ENCODE results near the gene CKB.

The CKB gene

DNA sequence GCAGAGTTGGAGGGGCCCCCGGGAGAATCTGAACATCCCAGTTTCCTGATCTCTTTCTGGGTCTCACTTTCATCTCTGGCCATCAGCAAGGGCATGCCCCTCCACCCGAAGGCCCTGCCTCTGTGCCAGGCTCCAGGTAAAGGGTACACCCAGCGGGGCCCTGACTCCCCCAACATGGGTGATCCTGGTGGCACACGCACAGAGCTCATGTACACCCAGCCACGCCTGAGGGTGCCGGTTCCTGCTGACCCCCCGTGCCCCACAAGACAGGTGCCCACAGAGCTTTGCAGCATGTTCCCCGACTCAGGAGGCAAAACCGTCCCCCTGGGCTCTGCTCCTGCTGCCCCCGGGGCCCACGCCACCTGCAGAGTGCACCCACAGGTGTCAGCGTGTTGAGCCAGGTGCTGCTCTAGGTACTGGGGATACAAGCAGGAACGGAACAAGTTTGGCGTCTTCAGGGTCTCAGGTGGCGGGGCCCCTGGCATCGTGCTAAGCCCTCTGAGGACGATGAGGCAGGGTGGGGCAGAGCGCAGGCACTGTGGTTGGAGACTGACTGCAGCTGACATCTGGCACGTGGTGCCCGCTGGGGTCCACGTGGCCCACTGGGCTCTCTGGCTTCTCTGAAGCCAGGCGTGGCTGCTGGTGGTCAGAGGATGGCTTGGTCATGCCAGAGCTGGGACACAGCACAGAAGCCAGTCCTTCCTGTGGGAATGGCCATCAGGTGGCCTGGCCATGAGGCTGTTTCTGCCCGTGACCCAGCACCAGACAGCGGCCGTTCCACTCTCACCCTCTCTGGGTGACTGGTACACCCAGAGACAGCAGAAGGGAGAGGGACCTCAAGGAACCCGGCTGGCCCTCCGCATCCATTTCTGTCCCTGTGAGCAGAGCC is 26.1 kb upstream of the CKB start:
- no peak for DNase-seq
- Histone ChIP-seq H3K4me2 (ENCODE audit: low read depth, low read length) (no peak overlapping the region), H4K20me1 (ENCODE audit: insufficient read depth, low read length) (no peaks in the 10 kb centered on the region), H3F3A (ENCODE audit: insufficient read depth, low read length) (no peaks in the 10 kb centered on the region), H3K27me3 (replicated peaks; ENCODE audit: insufficient read depth, low read length) (no peaks in the 10 kb centered on the region), H3K79me2 (ENCODE audit: low read length) (no peaks in the 10 kb centered on the region), H2AFZ (ENCODE audit: low read length) (no peak overlapping the region), H3K9me2 (replicated peaks; ENCODE audit: insufficient read depth, low read length) (no peaks in the 10 kb centered on the region), H3K9ac (ENCODE audit: low read length) (no peak overlapping the region), H3K36me3 (replicated peaks; ENCODE audit: insufficient read depth, low read length) (no peaks in the 10 kb centered on the region), H3K4me1 (ENCODE audit: low read length) (no peaks in the 10 kb centered on the region), H3K9me3 (replicated peaks; ENCODE audit: insufficient read depth, low read length) (no peaks in the 10 kb centered on the region), H3K27ac (ENCODE audit: low read length) (no peak overlapping the region), H3K4me3 (ENCODE audit: low read length) (no peak overlapping the region)
- TF ChIP-seq EZH2 (optimal IDR thresholded peaks at IDR 0.05; ENCODE audit: low read depth, low read length) (no peak), EZH2phosphoT487 (IDR thresholded peaks at IDR 0.05; ENCODE audit: low read length) (no peak)
- TF ChIP-seq, protein P1, sequence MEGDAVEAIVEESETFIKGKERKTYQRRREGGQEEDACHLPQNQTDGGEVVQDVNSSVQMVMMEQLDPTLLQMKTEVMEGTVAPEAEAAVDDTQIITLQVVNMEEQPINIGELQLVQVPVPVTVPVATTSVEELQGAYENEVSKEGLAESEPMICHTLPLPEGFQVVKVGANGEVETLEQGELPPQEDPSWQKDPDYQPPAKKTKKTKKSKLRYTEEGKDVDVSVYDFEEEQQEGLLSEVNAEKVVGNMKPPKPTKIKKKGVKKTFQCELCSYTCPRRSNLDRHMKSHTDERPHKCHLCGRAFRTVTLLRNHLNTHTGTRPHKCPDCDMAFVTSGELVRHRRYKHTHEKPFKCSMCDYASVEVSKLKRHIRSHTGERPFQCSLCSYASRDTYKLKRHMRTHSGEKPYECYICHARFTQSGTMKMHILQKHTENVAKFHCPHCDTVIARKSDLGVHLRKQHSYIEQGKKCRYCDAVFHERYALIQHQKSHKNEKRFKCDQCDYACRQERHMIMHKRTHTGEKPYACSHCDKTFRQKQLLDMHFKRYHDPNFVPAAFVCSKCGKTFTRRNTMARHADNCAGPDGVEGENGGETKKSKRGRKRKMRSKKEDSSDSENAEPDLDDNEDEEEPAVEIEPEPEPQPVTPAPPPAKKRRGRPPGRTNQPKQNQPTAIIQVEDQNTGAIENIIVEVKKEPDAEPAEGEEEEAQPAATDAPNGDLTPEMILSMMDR (IDR thresholded peaks at IDR 0.05; ENCODE audit: low read length), result no peak

DNA sequence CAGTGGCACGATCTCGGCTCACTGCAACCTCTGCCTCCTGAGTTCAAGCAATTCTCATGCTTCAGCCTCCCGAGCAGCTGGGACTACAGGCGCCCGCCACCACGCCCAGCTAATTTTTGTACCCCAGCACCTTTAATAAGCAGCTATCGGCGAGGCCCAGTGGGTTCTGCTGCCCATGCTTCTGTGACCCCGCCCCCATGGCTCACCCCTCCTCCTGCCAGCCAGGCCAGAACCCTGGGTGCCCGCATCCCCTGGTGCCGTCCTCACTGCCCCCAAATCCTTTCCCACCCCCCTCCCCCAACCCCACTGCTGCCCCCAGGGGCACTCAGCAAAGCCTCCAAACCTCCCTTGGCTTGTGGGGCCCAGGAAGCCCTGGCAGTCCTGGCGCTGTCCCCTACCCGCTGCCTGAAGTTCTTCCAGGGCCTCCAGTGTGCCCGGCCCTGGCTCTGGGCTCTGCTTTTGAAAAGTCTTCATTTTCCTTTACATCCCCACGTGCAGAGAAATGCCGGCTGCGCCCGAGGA is 25.4 kb upstream of the CKB start:
- H3F3A ChIP-seq (ENCODE audit: insufficient read depth, low read length), result no peaks in the 10 kb centered on the region
- H3K9me3 ChIP-seq (replicated peaks; ENCODE audit: insufficient read depth, low read length), result no peaks in the 10 kb centered on the region
- H3K27me3 ChIP-seq (replicated peaks; ENCODE audit: insufficient read depth, low read length), result no peaks in the 10 kb centered on the region
- no peak overlapping the region for H3K9ac ChIP-seq (ENCODE audit: low read length)
- no peak for TF ChIP-seq EZH2phosphoT487 (IDR thresholded peaks at IDR 0.05; ENCODE audit: low read length)
- no peak for TF ChIP-seq EZH2 (optimal IDR thresholded peaks at IDR 0.05; ENCODE audit: low read depth, low read length)
- TF ChIP-seq, protein P1 (IDR thresholded peaks at IDR 0.05; ENCODE audit: low read length), result no peak
- H3K4me3 ChIP-seq (ENCODE audit: low read length), result no peak overlapping the region
- H3K4me1 ChIP-seq (ENCODE audit: low read length), result no peaks in the 10 kb centered on the region
- no peaks in the 10 kb centered on the region for H3K9me2 ChIP-seq (replicated peaks; ENCODE audit: insufficient read depth, low read length)
- no peaks in the 10 kb centered on the region for H4K20me1 ChIP-seq (ENCODE audit: insufficient read depth, low read length)
- H2AFZ ChIP-seq (ENCODE audit: low read length), result no peak overlapping the region
- H3K79me2 ChIP-seq (ENCODE audit: low read length), result no peaks in the 10 kb centered on the region
- H3K4me2 ChIP-seq (ENCODE audit: low read depth, low read length), result no peak overlapping the region
- DNase-seq, result no peak
- no peak overlapping the region for H3K27ac ChIP-seq (ENCODE audit: low read length)
- H3K36me3 ChIP-seq (replicated peaks; ENCODE audit: insufficient read depth, low read length), result no peaks in the 10 kb centered on the region

DNA sequence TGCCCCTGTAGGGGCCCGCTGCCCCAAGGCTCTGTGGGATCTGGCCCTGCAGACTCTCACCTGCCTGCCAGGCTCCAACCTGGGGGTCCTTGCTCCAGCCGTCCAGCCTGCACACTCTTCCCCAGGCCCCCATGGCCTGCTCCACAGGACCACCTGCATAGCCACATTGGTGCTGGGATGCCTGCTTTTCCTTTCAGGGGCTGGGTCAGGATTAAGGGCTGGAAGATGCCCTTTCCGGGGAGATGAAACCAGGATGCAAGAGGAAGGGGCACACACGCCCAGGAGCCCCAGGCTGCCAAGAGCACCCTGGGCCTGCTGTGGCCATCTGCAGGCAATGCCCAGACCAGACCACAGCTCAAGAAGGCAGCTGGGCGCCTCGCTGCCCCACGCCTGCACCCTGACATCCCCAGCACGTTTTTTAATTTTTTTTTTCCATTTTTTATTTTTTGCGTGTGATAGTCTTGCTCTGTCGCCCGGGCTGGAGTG is 24.9 kb upstream of the CKB start:
- Histone ChIP-seq H3K4me1 (ENCODE audit: low read length) (no peaks in the 10 kb centered on the region), H3K27me3 (replicated peaks; ENCODE audit: insufficient read depth, low read length) (no peaks in the 10 kb centered on the region), H4K20me1 (ENCODE audit: insufficient read depth, low read length) (no peaks in the 10 kb centered on the region), H3K79me2 (ENCODE audit: low read length) (no peaks in the 10 kb centered on the region), H3K9ac (ENCODE audit: low read length) (no peak overlapping the region), H3K9me3 (replicated peaks; ENCODE audit: insufficient read depth, low read length) (no peaks in the 10 kb centered on the region), H3K9me2 (replicated peaks; ENCODE audit: insufficient read depth, low read length) (no peaks in the 10 kb centered on the region), H3K4me3 (ENCODE audit: low read length) (no peak overlapping the region), H3K27ac (ENCODE audit: low read length) (no peak overlapping the region), H3K36me3 (replicated peaks; ENCODE audit: insufficient read depth, low read length) (no peaks in the 10 kb centered on the region), H2AFZ (ENCODE audit: low read length) (no peak overlapping the region), H3K4me2 (ENCODE audit: low read depth, low read length) (no peak overlapping the region), H3F3A (ENCODE audit: insufficient read depth, low read length) (no peaks in the 10 kb centered on the region)
- TF ChIP-seq EZH2 (optimal IDR thresholded peaks at IDR 0.05; ENCODE audit: low read depth, low read length) (no peak), EZH2phosphoT487 (IDR thresholded peaks at IDR 0.05; ENCODE audit: low read length) (no peak)
- TF ChIP-seq, protein P1 (IDR thresholded peaks at IDR 0.05; ENCODE audit: low read length), result no peak
- DNase-seq, result no peak

All from MM.1S (cell line).